NB4 (cell line): Measurements from ENCODE around the gene TBC1D9B.
"Not testable (repeated sequence)": the region's sequence is repeated elsewhere in the genome, so short reads cannot be mapped to it uniquely, and the experiment has no call there.

ENCODE experiments used
- DNase-seq: peaks from one replicate; pipeline ENCODE4 v3.0.0; 2010; ENCODE audit warnings: low read depth
- H3K4me3 ChIP-seq: one replicate; pipeline ENCODE4 v1.5.1; 2011; ENCODE audit warnings: mild to moderate bottlenecking, low read depth, low read length, moderate library complexity
- MYC ChIP-seq: IDR thresholded peaks from 2 replicates; pipeline ENCODE4 v1.6.1; 2011; ENCODE audit warnings: low read depth, low read length
- POLR2A ChIP-seq: IDR thresholded peaks from 2 replicates; pipeline ENCODE4 v1.6.1; 2011; ENCODE audit warnings: mild to moderate bottlenecking; ENCODE audit not compliant: insufficient read length; ENCODE audit errors: extremely low read depth
- TF ChIP-seq, protein P1 (sequence below): IDR thresholded peaks from 2 replicates; pipeline ENCODE4 v1.6.1; 2011; ENCODE audit warnings: low read depth, low read length
- TF ChIP-seq, protein P2 (sequence below): IDR thresholded peaks from one replicate; pipeline ENCODE4 v1.5.1; 2012; ENCODE audit warnings: low read depth, low read length

The TBC1D9B gene

DNA sequence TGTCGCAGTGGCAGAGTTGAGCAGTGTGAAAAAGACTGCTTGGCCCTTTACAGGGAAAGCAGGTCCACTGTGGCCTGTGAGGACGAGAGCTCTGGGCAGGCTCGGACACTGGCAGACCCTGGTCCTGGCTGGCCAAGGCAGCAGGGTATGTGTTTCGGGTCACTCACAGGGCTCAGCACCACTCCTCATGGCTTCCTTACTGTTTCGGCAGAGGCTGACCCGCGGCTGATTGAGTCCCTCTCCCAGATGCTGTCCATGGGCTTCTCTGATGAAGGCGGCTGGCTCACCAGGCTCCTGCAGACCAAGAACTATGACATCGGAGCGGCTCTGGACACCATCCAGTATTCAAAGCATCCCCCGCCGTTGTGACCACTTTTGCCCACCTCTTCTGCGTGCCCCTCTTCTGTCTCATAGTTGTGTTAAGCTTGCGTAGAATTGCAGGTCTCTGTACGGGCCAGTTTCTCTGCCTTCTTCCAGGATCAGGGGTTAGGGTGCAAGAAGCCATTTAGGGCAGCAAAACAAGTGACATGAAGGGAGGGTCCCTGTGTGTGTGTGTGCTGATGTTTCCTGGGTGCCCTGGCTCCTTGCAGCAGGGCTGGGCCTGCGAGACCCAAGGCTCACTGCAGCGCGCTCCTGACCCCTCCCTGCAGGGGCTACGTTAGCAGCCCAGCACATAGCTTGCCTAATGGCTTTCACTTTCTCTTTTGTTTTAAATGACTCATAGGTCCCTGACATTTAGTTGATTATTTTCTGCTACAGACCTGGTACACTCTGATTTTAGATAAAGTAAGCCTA lies 71.3 kb downstream of the TBC1D9B start:
- DNase-seq: peak; percentile 51
- no peak for TF ChIP-seq MYC
- TF ChIP-seq, protein P1, sequence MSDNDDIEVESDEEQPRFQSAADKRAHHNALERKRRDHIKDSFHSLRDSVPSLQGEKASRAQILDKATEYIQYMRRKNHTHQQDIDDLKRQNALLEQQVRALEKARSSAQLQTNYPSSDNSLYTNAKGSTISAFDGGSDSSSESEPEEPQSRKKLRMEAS: no peak
- TF ChIP-seq POLR2A: no peak
- H3K4me3 ChIP-seq: no peak overlapping the region

DNA sequence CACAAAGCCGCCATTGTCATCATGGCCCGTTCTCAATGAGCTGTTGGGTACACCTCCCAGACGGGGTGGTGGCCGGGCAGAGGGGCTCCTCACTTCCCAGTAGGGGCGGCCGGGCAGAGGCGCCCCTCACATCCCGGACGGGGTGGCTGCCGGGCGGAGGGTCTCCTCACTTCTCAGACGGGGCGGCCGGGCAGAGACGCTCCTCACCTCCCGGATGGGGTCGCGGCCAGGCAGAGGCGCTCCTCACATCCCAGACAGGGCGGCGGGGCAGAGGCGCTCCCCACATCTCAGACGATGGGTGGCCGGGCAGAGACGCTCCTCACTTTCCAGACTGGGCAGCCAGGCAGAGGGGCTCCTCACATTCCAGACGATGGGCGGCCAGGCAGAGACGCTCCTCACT lies 72.8 kb downstream of the TBC1D9B start:
- not testable (repeated sequence) for H3K4me3 ChIP-seq, DNase-seq

DNA sequence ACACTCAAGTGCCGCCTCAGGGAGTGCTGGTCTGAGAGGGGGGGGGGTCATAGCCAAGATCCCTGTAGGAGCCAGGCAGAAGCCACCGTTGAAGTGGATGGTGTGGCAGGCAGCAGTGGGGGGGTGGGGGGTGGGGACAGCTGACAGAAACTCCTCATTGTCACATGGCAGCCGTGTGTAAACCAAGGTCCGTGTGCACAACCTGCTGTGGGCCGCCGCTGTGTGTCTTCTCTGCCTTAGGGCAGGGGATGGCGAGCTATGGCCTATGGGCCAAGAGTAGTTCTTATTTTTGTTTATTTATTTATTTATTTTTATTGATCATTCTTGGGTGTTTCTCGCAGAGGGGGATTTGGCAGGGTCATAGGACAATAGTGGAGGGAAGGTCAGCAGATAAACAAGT lies 73.6 kb downstream of the TBC1D9B start:
- DNase-seq: no peak
- no peak overlapping the region for H3K4me3 ChIP-seq
- TF ChIP-seq, protein P1: no peak
- TF ChIP-seq, protein P2, sequence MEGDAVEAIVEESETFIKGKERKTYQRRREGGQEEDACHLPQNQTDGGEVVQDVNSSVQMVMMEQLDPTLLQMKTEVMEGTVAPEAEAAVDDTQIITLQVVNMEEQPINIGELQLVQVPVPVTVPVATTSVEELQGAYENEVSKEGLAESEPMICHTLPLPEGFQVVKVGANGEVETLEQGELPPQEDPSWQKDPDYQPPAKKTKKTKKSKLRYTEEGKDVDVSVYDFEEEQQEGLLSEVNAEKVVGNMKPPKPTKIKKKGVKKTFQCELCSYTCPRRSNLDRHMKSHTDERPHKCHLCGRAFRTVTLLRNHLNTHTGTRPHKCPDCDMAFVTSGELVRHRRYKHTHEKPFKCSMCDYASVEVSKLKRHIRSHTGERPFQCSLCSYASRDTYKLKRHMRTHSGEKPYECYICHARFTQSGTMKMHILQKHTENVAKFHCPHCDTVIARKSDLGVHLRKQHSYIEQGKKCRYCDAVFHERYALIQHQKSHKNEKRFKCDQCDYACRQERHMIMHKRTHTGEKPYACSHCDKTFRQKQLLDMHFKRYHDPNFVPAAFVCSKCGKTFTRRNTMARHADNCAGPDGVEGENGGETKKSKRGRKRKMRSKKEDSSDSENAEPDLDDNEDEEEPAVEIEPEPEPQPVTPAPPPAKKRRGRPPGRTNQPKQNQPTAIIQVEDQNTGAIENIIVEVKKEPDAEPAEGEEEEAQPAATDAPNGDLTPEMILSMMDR: no peak
- TF ChIP-seq MYC (no peak), POLR2A (no peak)

DNA sequence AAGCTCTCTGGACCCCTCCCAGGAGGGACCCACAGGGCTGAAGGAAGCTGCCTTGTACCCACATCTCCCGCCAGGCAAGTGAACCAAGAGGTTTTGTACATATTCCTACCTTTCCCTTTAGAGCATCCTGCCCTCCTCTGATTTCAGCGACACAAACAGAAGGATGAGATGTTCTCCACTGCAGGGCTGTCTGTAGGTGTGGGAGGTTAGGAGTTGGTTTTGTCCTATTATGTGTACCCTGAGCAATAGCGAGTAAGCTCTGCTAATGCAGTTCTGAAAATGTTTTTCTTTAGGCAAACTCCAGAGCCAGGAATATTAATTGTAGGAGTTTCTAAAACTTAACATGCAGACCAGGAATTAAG lies 74.0 kb downstream of the TBC1D9B start:
- TF ChIP-seq MYC: no peak
- TF ChIP-seq, protein P1: no peak
- TF ChIP-seq POLR2A: no peak
- TF ChIP-seq, protein P2: no peak
- no peak for DNase-seq
- H3K4me3 ChIP-seq: no peak overlapping the region

DNA sequence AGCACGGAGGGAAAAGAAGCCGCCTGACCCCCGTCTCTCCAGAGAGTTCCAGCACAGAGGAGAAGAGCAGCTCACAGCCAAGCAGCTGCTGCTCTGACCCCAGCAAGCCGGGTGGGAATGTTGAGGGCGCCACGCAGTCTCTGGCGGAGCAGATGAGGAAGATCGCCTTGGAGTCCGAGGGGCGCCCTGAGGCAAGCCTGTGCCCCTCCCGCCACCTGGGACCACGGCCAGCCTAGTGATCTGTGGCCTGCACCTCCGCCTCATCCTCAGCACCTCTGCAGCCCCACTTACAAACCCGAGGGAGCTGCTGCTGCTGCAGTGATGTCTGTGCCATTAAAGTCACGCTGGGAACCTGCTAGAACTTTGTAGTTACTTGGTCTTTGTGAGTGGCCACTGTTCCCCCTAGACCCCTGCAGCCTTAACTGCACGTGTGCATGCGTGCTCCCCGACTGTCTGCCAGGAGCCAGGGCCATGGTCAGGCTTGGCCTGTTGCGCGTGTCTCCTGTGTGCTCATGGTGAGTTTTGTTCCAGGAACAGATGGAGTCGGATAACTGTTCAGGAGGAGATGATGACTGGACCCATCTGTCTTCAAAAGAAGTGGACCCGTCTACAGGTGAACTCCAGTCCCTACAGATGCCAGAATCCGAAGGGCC lies 74.5 kb downstream of the TBC1D9B start:
- no peak for DNase-seq
- TF ChIP-seq POLR2A (no peak), MYC (no peak)

DNA sequence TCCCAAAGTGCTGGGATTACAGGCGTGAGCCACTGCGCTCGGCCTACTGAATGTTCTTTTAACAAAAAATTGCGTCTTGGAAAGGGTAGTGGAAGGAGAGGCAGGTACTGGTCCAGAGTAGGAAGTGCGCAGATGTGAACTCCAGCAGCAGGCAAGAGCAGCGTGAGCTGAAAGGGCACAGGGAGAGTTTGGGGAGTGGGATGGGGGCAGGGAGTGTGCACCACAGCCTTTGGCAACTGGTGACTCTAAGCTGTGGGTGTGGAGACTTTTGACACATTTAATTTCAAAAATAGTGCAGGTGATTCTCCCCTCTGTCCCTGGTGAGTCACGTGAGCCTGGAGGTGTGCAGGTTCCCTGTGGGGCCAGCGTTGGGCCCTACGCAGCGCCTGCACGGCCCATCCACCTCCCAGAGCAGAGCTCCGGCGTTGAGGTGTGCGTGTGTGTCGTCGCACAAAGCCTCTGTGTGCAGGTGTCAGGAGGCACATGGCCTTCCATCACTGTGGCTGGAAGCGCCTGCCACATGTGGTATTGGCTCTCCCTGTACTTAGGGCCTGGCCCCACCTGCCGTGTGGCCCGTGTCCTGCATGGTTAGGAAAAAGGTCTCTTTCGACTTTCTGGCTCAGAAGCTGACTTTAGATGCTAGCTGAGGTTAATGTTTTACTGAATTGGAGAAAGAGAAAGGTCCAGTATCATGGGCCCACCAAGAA lies 75.5 kb downstream of the TBC1D9B start:
- no peak for DNase-seq
- TF ChIP-seq, protein P2: no peak
- TF ChIP-seq MYC (no peak), POLR2A (no peak)
- TF ChIP-seq, protein P1: no peak
- H3K4me3 ChIP-seq: no peak overlapping the region

More for the DNA sequence above, 74.5 kb downstream of the TBC1D9B start:
- no peak overlapping the region for H3K4me3 ChIP-seq

DNA sequence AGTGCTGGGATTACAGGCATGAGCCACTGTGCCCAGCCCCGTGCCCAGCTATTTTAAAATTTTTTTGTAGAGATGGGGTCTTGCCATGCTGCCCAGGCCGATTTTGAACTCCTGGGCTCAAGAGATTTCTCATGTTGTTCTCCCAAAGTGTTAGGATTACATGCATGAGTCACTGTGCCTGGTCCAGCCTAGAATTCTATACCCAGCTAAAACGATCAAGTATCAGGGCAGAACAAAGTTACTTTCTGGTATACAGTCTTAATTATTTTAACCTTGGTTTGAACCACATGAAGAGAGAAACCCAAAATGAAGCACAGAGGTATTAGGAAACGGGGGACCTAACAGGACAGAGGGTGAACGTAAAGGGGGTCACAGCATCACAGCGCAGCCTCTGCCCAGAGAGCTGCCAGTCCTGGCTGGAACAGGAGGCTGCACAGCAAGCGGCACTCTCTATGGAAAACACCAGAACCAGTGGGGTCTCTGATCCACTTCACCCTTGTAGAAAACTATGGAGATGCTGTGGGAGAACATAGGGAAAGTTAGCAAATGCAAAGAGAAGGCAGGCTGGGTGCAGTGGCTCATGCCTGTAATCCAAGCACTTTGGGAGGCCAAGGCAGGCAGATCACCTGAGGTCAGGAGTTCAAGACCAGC lies 76.8 kb downstream of the TBC1D9B start:
- H3K4me3 ChIP-seq: no peak overlapping the region
- TF ChIP-seq POLR2A: no peak
- DNase-seq: no peak
